H9 (cell line): Measurements from ENCODE around the gene EDN3. TPM values are rescaled to one million over a fixed set of nuclear protein-coding genes. Genes with fewer than 3 reads are reported as not detected.

ENCODE experiments used
- DNase-seq: peaks from one replicate; pipeline ENCODE4 v3.0.0-alpha.2; 2017
- H2AFZ ChIP-seq: one replicate; pipeline ENCODE4 v1.6.1; 2013; ENCODE audit warnings: mild to moderate bottlenecking, low read length, control low read depth, moderate library complexity
- H2AK5ac ChIP-seq: 2 replicates; pipeline ENCODE4 v1.6.1; 2013; ENCODE audit warnings: low read length, control low read depth, mixed read lengths; ENCODE audit not compliant: insufficient read length
- H2BK120ac ChIP-seq: one replicate; pipeline ENCODE4 v1.6.1; 2013; ENCODE audit warnings: low read depth, mild to moderate bottlenecking, low read length, control low read depth, inconsistent platforms; ENCODE audit not compliant: poor library complexity, severe bottlenecking
- H2BK12ac ChIP-seq: 2 replicates; pipeline ENCODE4 v1.6.1; 2013; ENCODE audit warnings: low read length, control low read depth, mixed read lengths, low read depth; ENCODE audit not compliant: insufficient read length
- H2BK15ac ChIP-seq: 2 replicates; pipeline ENCODE4 v1.6.1; 2013; ENCODE audit warnings: low read depth, low read length, control low read depth
- H2BK20ac ChIP-seq: one replicate; pipeline ENCODE4 v1.6.1; 2013; ENCODE audit warnings: low read depth, mild to moderate bottlenecking, low read length, control low read depth, inconsistent platforms; ENCODE audit not compliant: poor library complexity, severe bottlenecking
- H2BK5ac ChIP-seq: 2 replicates; pipeline ENCODE4 v1.6.1; 2013; ENCODE audit warnings: low read length, control low read depth, mixed read lengths; ENCODE audit not compliant: insufficient read length
- H3K14ac ChIP-seq: 2 replicates; pipeline ENCODE4 v1.6.1; 2013; ENCODE audit warnings: low read length, control low read depth; ENCODE audit not compliant: insufficient read depth
- H3K18ac ChIP-seq: 2 replicates; pipeline ENCODE4 v1.6.1; 2013; ENCODE audit warnings: low read depth, mild to moderate bottlenecking, mixed read lengths, low read length, control low read depth; ENCODE audit not compliant: insufficient read length
- H3K23ac ChIP-seq: 2 replicates; pipeline ENCODE4 v1.6.1; 2013; ENCODE audit warnings: low read length, control low read depth, mixed read lengths, low read depth; ENCODE audit not compliant: insufficient read length
- H3K23me2 ChIP-seq: 2 replicates; pipeline ENCODE4 v1.6.1; 2013; ENCODE audit warnings: low read depth, mild to moderate bottlenecking, mixed read lengths, low read length, control low read depth; ENCODE audit not compliant: insufficient read length, poor library complexity, severe bottlenecking
- H3K27ac ChIP-seq: 2 replicates; pipeline ENCODE4 v1.5.1; 2013; ENCODE audit warnings: low read length, control low read depth, mixed read lengths, low read depth; ENCODE audit not compliant: insufficient read length
- H3K27me3 ChIP-seq: 2 replicates; pipeline ENCODE4 v1.6.1; 2013; ENCODE audit warnings: low read length, control low read depth, inconsistent platforms; ENCODE audit not compliant: insufficient read depth
- H3K4ac ChIP-seq: 2 replicates; pipeline ENCODE4 v1.6.1; 2013; ENCODE audit warnings: low read depth, mild to moderate bottlenecking, control low read depth, inconsistent platforms, low read length, moderate library complexity
- H3K4me1 ChIP-seq: 2 replicates; pipeline ENCODE4 v1.6.1; 2013; ENCODE audit warnings: low read length, control low read depth, inconsistent platforms; ENCODE audit not compliant: insufficient read depth
- H3K4me2 ChIP-seq: 2 replicates; pipeline ENCODE4 v1.6.1; 2013; ENCODE audit warnings: low read length, control low read depth, mixed read lengths; ENCODE audit not compliant: insufficient read length, insufficient read depth
- H3K56ac ChIP-seq: 2 replicates; pipeline ENCODE4 v1.6.1; 2013; ENCODE audit warnings: low read depth, mild to moderate bottlenecking, mixed read lengths, low read length, control low read depth; ENCODE audit not compliant: insufficient read length
- H3K79me1 ChIP-seq: 2 replicates; pipeline ENCODE4 v1.6.1; 2013; ENCODE audit warnings: low read depth, mild to moderate bottlenecking, moderate library complexity, low read length, control low read depth, inconsistent platforms; ENCODE audit not compliant: insufficient read depth, poor library complexity, severe bottlenecking
- H3K79me2 ChIP-seq: 2 replicates; pipeline ENCODE4 v1.6.1; 2013; ENCODE audit warnings: low read length, control low read depth, inconsistent platforms; ENCODE audit not compliant: insufficient read depth
- H3K9ac ChIP-seq: 2 replicates; pipeline ENCODE4 v1.6.1; 2013; ENCODE audit warnings: low read length, control low read depth, mixed read lengths; ENCODE audit not compliant: insufficient read length; ENCODE audit errors: extremely low read depth
- H3K9me3 ChIP-seq: one replicate; pipeline ENCODE4 v1.6.1; 2013; ENCODE audit warnings: low read depth, low read length, inconsistent platforms; ENCODE audit not compliant: control insufficient read depth
- H3T11ph ChIP-seq: one replicate; pipeline ENCODE4 v1.6.1; 2013; ENCODE audit warnings: mild to moderate bottlenecking, low read length, control low read depth, inconsistent platforms
- H4K20me1 ChIP-seq: one replicate; pipeline ENCODE4 v1.6.1; 2013; ENCODE audit not compliant: control insufficient read depth, insufficient read length, insufficient read depth
- H4K5ac ChIP-seq: 2 replicates; pipeline ENCODE4 v1.6.1; 2013; ENCODE audit warnings: low read depth, mild to moderate bottlenecking, mixed read lengths, low read length, control low read depth; ENCODE audit not compliant: insufficient read length
- H4K8ac ChIP-seq: replicated peaks from 2 replicates; pipeline ENCODE4 v1.6.1; 2013; ENCODE audit warnings: low read length, control low read depth, mixed read lengths, low read depth; ENCODE audit not compliant: insufficient read length
- H4K91ac ChIP-seq: 2 replicates; pipeline ENCODE4 v1.6.1; 2013; ENCODE audit warnings: low read depth, mild to moderate bottlenecking, moderate library complexity, mixed read lengths, low read length, control low read depth; ENCODE audit not compliant: insufficient read length
- H3K27ac Mint-ChIP-seq, 3 experiments: 2 replicates in 2 of 3; 3 replicates in 1 of 3; pipeline ENCODE4 v1.8.0; 2020 to 2021; ENCODE audit warnings: mixed read lengths in 3 of 3, mild to moderate bottlenecking in 1 of 3, moderate library complexity in 1 of 3
- H3K27me3 Mint-ChIP-seq: 2 replicates; pipeline ENCODE4 v1.8.0; 2021; ENCODE audit warnings: low read depth, mild to moderate bottlenecking, moderate library complexity, mixed read lengths
- H3K36me3 Mint-ChIP-seq, 3 experiments: 2 replicates in 2 of 3; 3 replicates in 1 of 3; pipeline ENCODE4 v1.8.0; 2020 to 2021; ENCODE audit warnings: low read depth in 3 of 3, mixed read lengths in 3 of 3; ENCODE audit not compliant: insufficient read depth in 1 of 3
- H3K4me1 Mint-ChIP-seq, 2 experiments: 2 replicates each; pipeline ENCODE4 v1.8.0; 2020; ENCODE audit warnings: mixed read lengths in 2 of 2
- H3K4me3 Mint-ChIP-seq, 2 experiments: 2 replicates in 1 of 2; 3 replicates in 1 of 2; pipeline ENCODE4 v1.8.0; 2020 to 2021; ENCODE audit warnings: mild to moderate bottlenecking in 2 of 2, mixed read lengths in 2 of 2, moderate library complexity in 1 of 2
- H3K9me3 Mint-ChIP-seq, 2 experiments: 2 replicates in 1 of 2; 3 replicates in 1 of 2; pipeline ENCODE4 v1.8.0; 2020; ENCODE audit warnings: mild to moderate bottlenecking in 2 of 2, mixed read lengths in 2 of 2, moderate library complexity in 1 of 2
- CTCF ChIP-seq: fragments of 200-600 bp; sonication (generic); conservative IDR thresholded peaks from 3 replicates; pipeline ENCODE4 v1.8.0; 2021; ENCODE audit warnings: antibody characterized with exemption, mild to moderate bottlenecking
- WGBS: extraction: QIAGEN DNeasy Blood & Tissue Kit; methylation state at CpG from one replicate; pipeline ENCODE4 v1.1.7; 2013; ENCODE audit warnings: missing lambda C conversion rate, low lambda C conversion rate, mixed read lengths; ENCODE audit not compliant: insufficient read length; ENCODE audit errors: extremely low coverage; 5-methylcytosine and 5-hydroxymethylcytosine counted together
- total RNA-seq: library from RNA; stranded (reverse); gene quantifications from 2 replicates; pipeline ENCODE4 v1.2.1, GENCODE V29; 2021

EDN3 gene
- total RNA-seq, 1 experiment from 2014 or later: 0.20 TPM

GRCh38 chr20:59299945-59300332 is 472 bp upstream of the EDN3 start:
- Histone ChIP-seq H3K4ac (no peak overlapping the region), H3T11ph (no peak overlapping the region), H2BK20ac (no peak overlapping the region), H3K4me2 (peak overlapping the region; percentile 41), H2BK120ac (no peak overlapping the region), H2BK15ac (no peak overlapping the region), H4K5ac (no peak overlapping the region), H2BK12ac (no peak overlapping the region), H3K23me2 (no peaks in the 10 kb centered on the region), H3K79me1 (no peaks in the 10 kb centered on the region), H2AK5ac (no peak overlapping the region), H3K14ac (no peak overlapping the region), H3K23ac (no peak overlapping the region), H3K9me3 (no peaks in the 10 kb centered on the region), H4K8ac (no peak overlapping the region), H3K18ac (no peak overlapping the region), H2AFZ (no peak overlapping the region), H3K4me1 (no peaks in the 10 kb centered on the region), H4K91ac (no peak overlapping the region), H3K9ac (no peak overlapping the region), H3K27me3 (peaks cover 31% of the 10 kb centered on the region; the same call in 1 of the 2 replicates), H2BK5ac (no peak overlapping the region), H3K79me2 (no peaks in the 10 kb centered on the region), H3K27ac (no peak overlapping the region), H3K56ac (no peak overlapping the region), H4K20me1 (no peaks in the 10 kb centered on the region)
- no peak for TF ChIP-seq CTCF
- Mint-ChIP-seq H3K27me3 (peaks cover 99% of the 10 kb centered on the region), H3K4me3 (peak overlapping the region; percentile 42 to 66), H3K9me3 (no peaks in the 10 kb centered on the region), H3K36me3 (no peaks in the 10 kb centered on the region), H3K4me1 (peaks cover 2 to 7% of the 10 kb centered on the region in 2 experiments; a peak in 1 of 4 replicates), H3K27ac (no peak overlapping the region)
- no CpG with 5 or more reads among the region's 19 CpGs for WGBS
- no peak for DNase-seq
